Neural cell (in vitro differentiated cells): ENCODE results near the gene VENTX.

Source experiments
- CTCF ChIP-seq: fragments of 450-650 bp; IDR thresholded peaks from 2 replicates; pipeline ENCODE4 v1.5.1; 2014; ENCODE audit warnings: antibody characterized with exemption, mild to moderate bottlenecking, moderate library complexity; ENCODE audit not compliant: poor library complexity, severe bottlenecking
- EP300 ChIP-seq: fragments of 450-650 bp; conservative IDR thresholded peaks from 2 replicates; pipeline ENCODE4 v1.6.1; 2014; ENCODE audit warnings: antibody characterized with exemption, mild to moderate bottlenecking, moderate library complexity; ENCODE audit not compliant: poor library complexity, severe bottlenecking
- EZH2 ChIP-seq: fragments of 200-600, 300-800 bp; shearing (Covaris generic), sonication (generic); IDR thresholded peaks from 2 replicates; pipeline ENCODE4 v1.6.1; 2014; ENCODE audit warnings: antibody characterized with exemption, low read length, borderline replicate concordance, mild to moderate bottlenecking; ENCODE audit not compliant: insufficient read depth, poor library complexity, severe bottlenecking
- MXI1 ChIP-seq: fragments of 450-650 bp; conservative IDR thresholded peaks from 2 replicates; pipeline ENCODE4 v1.6.1; 2014; ENCODE audit warnings: antibody characterized with exemption, mild to moderate bottlenecking; ENCODE audit not compliant: poor library complexity, severe bottlenecking
- POLR2AphosphoS5 ChIP-seq: IDR thresholded peaks from 2 replicates; pipeline ENCODE4 v1.6.1; 2012
- RAD21 ChIP-seq: fragments of 450-650 bp; conservative IDR thresholded peaks from 2 replicates; pipeline ENCODE4 v1.6.1; 2014; ENCODE audit warnings: antibody characterized with exemption, mild to moderate bottlenecking, moderate library complexity
- SMC3 ChIP-seq: fragments of 450-650 bp; conservative IDR thresholded peaks from 2 replicates; pipeline ENCODE4 v1.6.1; 2014; ENCODE audit warnings: antibody characterized with exemption, mild to moderate bottlenecking, moderate library complexity; ENCODE audit not compliant: poor library complexity
- TAF1 ChIP-seq: IDR thresholded peaks from 2 replicates; pipeline ENCODE4 v1.6.1; 2012; ENCODE audit warnings: low read depth

- TF ChIP-seq CTCF: no peak
- no peak for TF ChIP-seq POLR2AphosphoS5
- TF ChIP-seq RAD21: no peak
- TF ChIP-seq EZH2: no peak
- TF ChIP-seq EP300: no peak
- no peak for TF ChIP-seq TAF1
- no peak for TF ChIP-seq MXI1
- no peak for TF ChIP-seq SMC3
Measured at GRCh38 chr10:133196936-133197758, 40.5 kb upstream of the VENTX start.
